Cardiac septum (tissue), 1 donor: ENCODE measurements around the gene PPP2R2D. TPM values are rescaled to one million over a fixed set of nuclear protein-coding genes. Genes with fewer than 3 reads are reported as not detected.
A peak's percentile ranks its signal among the peaks of the same experiment; 100 is the strongest.
"Not testable (repeated sequence)": the region's sequence is repeated elsewhere in the genome, so short reads cannot be mapped to it uniquely, and the experiment has no call there.

Experiments used
- DNase-seq: peaks from one replicate; pipeline ENCODE4 v3.0.0-alpha.2; 2020; ENCODE audit warnings: low spot score
- intact Hi-C: fragments of 100-400 bp; cut with DNase I; formaldehyde crosslinking; loops from one replicate; pipeline ENCODE4 v1.14.0; 2022
- total RNA-seq: library from RNA; stranded (reverse); fragmentation: NEBNext Ultra II Directional; extraction: Animal tissue kit (Norgen Biotek cat#: 25700); gene quantifications from one replicate; pipeline ENCODE4 v1.2.1, GENCODE V29; 2021
- donor health status: DM: no; HTN: no; CAD: no.

Gene PPP2R2D
- total RNA-seq, 1 donor from 2014 or later: 35.3 TPM

- intact Hi-C loops: no loop called here
- peak; percentile 54 for DNase-seq
These were observed 37.9 kb downstream of the PPP2R2D start for GRCh38 chr10:131938681-131939080.

GRCh38 chr10:131942455-131942854 lies 41.6 kb downstream of the PPP2R2D start:
- intact Hi-C loops: loop anchor here (5.0 kb wide), 1 partner anchor 55 kb away; no protein-coding TSS in a partner anchor
- no peak for DNase-seq

- peak; percentile 75 for DNase-seq
- intact Hi-C loops: loop anchor here (5.0 kb wide), 1 partner anchor 56 kb away; no protein-coding TSS in a partner anchor
These were observed 42.4 kb downstream of the PPP2R2D start for GRCh38 chr10:131943021-131943814.

GRCh38 chr10:131944412-131944811 lies 43.6 kb downstream of the PPP2R2D start:
- intact Hi-C loops: loop anchor here (5.0 kb wide), 1 partner anchor 57 kb away; no protein-coding TSS in a partner anchor
- DNase-seq: peak; percentile 39

- intact Hi-C loops: loop anchor here (5.0 kb wide), 1 partner anchor 58 kb away; no protein-coding TSS in a partner anchor
- DNase-seq: peak; percentile 61
These were observed 44.3 kb downstream of the PPP2R2D start for GRCh38 chr10:131944976-131945695.

- no peak for DNase-seq
- intact Hi-C loops: no loop called here
These were observed 45.5 kb downstream of the PPP2R2D start for GRCh38 chr10:131946321-131946751.

- intact Hi-C loops: no loop called here
- peak; percentile 57 for DNase-seq
These were observed 46.1 kb downstream of the PPP2R2D start for GRCh38 chr10:131946880-131947279.

GRCh38 chr10:131947631-131948347 lies 47.0 kb downstream of the PPP2R2D start:
- intact Hi-C loops: no loop called here
- peak; percentile 36 for DNase-seq

- intact Hi-C loops: no loop called here
These were observed 47.7 kb downstream of the PPP2R2D start for GRCh38 chr10:131948501-131948900.

GRCh38 chr10:131949041-131949862 lies 48.4 kb downstream of the PPP2R2D start:
- peak; percentile 68 for DNase-seq
- intact Hi-C loops: no loop called here

More at GRCh38 chr10:131948501-131948900, 47.7 kb downstream of the PPP2R2D start:
- DNase-seq: peak; percentile 20

- DNase-seq, intact Hi-C loops: not testable (repeated sequence)
These were observed 49.1 kb downstream of the PPP2R2D start for GRCh38 chr10:131949908-131950307.

GRCh38 chr10:131954356-131954965 lies 53.7 kb downstream of the PPP2R2D start:
- peak; percentile 47 for DNase-seq
- intact Hi-C loops: no loop called here

- DNase-seq: peak; percentile 73
- intact Hi-C loops: no loop called here
These were observed 55.0 kb downstream of the PPP2R2D start for GRCh38 chr10:131955591-131956340.

GRCh38 chr10:131959841-131960240 lies 59.0 kb downstream of the PPP2R2D start:
- peak; percentile 73 for DNase-seq
- intact Hi-C loops: no loop called here

- intact Hi-C loops: no loop called here
- peak; percentile 63 for DNase-seq
These were observed 59.8 kb downstream of the PPP2R2D start for GRCh38 chr10:131960631-131961046.

- intact Hi-C loops: no loop called here
- DNase-seq: peak; percentile 75
These were observed 60.4 kb downstream of the PPP2R2D start for GRCh38 chr10:131961047-131961776.
